22Rv1 (cell line): ENCODE results near the gene CD3D.

Experiments
- H3K27ac ChIP-seq: fragments of 450-650 bp; 2 replicates; pipeline ENCODE4 v1.5.1; 2017
- ZFX ChIP-seq: fragments of 450-650 bp; IDR thresholded peaks from 2 replicates; pipeline ENCODE4 v1.6.1; 2017; ENCODE audit warnings: antibody characterized with exemption, borderline replicate concordance
- TF ChIP-seq, protein P1 (sequence below): fragments of 450-650 bp; IDR thresholded peaks from 2 replicates; pipeline ENCODE4 v1.5.1; 2017; ENCODE audit warnings: mild to moderate bottlenecking

Gene CD3D

GRCh38 chr11:118373871-118374270 is 31.4 kb upstream of the CD3D start:
- H3K27ac ChIP-seq, result no peak overlapping the region
- TF ChIP-seq, protein P1, sequence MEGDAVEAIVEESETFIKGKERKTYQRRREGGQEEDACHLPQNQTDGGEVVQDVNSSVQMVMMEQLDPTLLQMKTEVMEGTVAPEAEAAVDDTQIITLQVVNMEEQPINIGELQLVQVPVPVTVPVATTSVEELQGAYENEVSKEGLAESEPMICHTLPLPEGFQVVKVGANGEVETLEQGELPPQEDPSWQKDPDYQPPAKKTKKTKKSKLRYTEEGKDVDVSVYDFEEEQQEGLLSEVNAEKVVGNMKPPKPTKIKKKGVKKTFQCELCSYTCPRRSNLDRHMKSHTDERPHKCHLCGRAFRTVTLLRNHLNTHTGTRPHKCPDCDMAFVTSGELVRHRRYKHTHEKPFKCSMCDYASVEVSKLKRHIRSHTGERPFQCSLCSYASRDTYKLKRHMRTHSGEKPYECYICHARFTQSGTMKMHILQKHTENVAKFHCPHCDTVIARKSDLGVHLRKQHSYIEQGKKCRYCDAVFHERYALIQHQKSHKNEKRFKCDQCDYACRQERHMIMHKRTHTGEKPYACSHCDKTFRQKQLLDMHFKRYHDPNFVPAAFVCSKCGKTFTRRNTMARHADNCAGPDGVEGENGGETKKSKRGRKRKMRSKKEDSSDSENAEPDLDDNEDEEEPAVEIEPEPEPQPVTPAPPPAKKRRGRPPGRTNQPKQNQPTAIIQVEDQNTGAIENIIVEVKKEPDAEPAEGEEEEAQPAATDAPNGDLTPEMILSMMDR, result no peak
- no peak for TF ChIP-seq ZFX

DNA sequence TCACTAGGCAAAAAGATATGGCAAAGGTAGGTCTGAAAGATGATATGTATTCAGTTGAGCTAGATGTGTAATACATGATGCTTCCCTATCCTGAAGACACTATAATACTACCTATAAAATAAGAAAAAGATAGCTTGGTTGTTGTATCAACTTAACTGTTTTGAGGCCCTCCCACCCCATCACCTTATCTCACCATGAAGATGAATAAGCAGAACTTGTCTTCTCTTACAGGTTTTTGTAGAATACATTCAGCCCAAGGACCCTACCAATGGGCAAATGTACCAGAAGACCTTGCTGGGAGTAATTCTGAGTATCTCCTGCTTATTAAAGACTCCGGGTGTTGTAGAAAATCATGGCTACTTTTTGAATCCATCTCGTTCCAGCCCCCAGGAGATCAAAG is 30.8 kb upstream of the CD3D start:
- H3K27ac ChIP-seq, result no peak overlapping the region
- TF ChIP-seq, protein P1, result no peak
- no peak for TF ChIP-seq ZFX

DNA sequence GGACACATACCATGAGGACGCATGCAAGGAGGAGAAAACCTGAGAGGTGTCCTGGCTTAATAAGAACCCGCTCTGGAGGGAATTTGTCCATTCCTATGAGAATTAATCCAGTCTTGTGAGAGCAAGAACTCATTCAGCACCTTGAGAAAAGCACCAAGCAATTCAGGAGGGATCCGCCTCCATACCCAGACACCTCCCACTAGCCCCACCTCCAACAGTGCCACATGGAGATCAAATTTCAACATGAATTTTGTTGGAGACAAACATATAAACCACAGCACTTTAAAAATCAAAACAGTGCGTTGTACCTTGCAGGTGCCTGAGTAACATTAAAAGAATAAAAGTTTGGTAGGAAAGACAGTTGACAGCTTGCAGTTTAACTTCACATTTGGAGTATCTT is 28.3 kb upstream of the CD3D start:
- no peak overlapping the region for H3K27ac ChIP-seq
- TF ChIP-seq ZFX, result no peak
- TF ChIP-seq, protein P1, result no peak

DNA sequence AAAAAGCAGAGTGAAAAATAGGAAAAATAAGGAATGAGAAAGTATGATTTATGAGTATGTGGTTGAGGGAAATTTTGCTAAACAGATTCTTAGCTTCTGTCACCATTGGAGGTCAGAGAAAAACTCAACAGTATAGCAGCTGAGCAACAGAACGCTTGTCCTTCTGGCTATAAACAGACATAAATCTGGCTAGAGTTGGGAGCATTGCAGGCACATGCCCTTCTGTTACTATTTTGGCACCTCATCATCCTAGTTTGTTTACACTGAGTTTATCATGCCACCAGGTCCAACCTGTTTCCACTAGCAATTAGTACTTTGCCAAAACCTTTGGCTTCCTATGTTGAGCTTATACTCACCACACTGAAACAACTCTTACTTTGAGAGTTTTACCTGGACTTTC is 23.8 kb upstream of the CD3D start:
- no peak for TF ChIP-seq ZFX
- TF ChIP-seq, protein P1, result no peak
- H3K27ac ChIP-seq, result no peak overlapping the region

DNA sequence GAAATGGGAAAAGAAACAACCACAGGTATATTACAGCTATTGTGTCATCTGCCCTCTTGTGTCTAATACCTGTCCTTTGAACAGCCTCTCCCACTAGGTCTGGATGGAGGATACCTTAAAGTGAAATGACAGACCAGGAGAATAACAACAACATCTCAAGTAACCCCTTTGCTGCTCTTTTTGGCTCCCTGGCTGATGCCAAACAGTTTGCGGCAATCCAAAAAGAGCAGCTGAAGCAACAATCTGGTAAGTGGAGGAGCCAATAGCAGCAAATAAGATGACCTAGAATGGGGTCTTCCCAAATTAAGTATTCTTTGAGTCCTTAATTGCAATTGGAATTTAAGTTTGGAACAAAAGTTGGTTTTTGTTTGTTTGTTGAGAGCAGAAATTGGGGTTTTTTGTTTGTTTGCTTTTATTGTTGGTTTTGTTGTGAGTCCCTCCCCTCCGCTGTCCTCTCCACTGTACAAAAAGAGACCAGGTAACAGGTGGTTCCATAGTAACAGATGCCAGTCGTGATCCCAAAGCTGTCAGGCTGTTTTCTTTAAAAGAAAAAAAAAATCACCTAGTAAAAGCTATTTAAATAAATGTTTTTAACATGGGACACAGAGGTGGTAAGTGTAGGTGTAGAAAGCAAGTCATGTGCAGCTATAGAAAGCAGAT is 22.6 kb upstream of the CD3D start:
- TF ChIP-seq ZFX, result no peak
- TF ChIP-seq, protein P1, result no peak

GRCh38 chr11:118359295-118359958 is 16.9 kb upstream of the CD3D start, which contains the start of gene UBE4A:
Gene UBE4A, plus strand, starts transcription at chr11:118359600. Its CDS starts 5,481 bp downstream, at chr11:118365081.
- TF ChIP-seq ZFX, result no peak
- TF ChIP-seq, protein P1, result no peak
- H3K27ac ChIP-seq, result peak within 1 kb of the TSS; percentile 47

More for the DNA sequence above, 22.6 kb upstream of the CD3D start:
- no peak overlapping the region for H3K27ac ChIP-seq

DNA sequence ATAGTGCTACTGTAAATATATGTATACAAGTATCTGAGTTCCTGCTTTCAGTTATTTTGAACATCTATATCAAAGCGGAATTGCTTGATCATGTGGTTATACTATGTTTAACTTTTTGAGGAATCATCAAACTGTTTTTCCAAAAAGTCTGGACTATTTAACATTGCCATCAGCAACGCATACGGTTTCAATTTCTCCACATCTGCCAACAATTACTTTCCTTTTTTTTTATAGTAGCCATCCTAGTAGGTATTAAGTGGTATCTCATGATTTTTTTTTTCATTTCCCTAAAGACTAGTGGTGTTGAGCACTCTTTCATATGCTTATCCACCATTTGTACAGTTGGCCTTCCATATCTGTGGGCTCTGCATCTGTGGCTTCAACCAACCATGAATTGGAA is 15.6 kb upstream of the CD3D start:
- TF ChIP-seq, protein P1, result no peak
- no peak for TF ChIP-seq ZFX
- H3K27ac ChIP-seq, result no peak overlapping the region
